Activated CD4-positive, alpha-beta T cell treated with anti-CD3 and anti-CD28 coated beads, Interleukin-2, amount 10 ng/mL, durations not matched to agents 7 days and 5 days (primary cell): Measurements from ENCODE around the gene TMEM214. TPM values are rescaled to one million over a fixed set of nuclear protein-coding genes. Genes with fewer than 3 reads are reported as not detected.

Experiments used
- CTCF ChIA-PET: fragments of 350-600 bp; sonication (Branson Sonifier 250); formaldehyde crosslinking; loops from one replicate; lab custom pipeline; 2021; ENCODE audit warnings: antibody characterized with exemption; lab: Charles Lee
- POLR2A ChIA-PET: fragments of 350-600 bp; sonication (Branson Sonifier 250); formaldehyde crosslinking; loops from one replicate; lab custom pipeline; 2021; ENCODE audit warnings: antibody characterized with exemption; lab: Charles Lee
- DNase-seq: peaks from one replicate; pipeline ENCODE4 v3.0.0-alpha.2; 2020
- H3K27ac Mint-ChIP-seq: one replicate; pipeline ENCODE4 v1.8.0; 2021; ENCODE audit warnings: mild to moderate bottlenecking, moderate library complexity, mixed read lengths
- H3K27me3 Mint-ChIP-seq: one replicate; pipeline ENCODE4 v1.8.0; 2021; ENCODE audit warnings: mixed read lengths
- H3K36me3 Mint-ChIP-seq: one replicate; pipeline ENCODE4 v1.8.0; 2021; ENCODE audit warnings: low read depth, mixed read lengths
- H3K4me1 Mint-ChIP-seq: one replicate; pipeline ENCODE4 v1.8.0; 2021; ENCODE audit warnings: mixed read lengths
- H3K4me3 Mint-ChIP-seq: one replicate; pipeline ENCODE4 v1.8.0; 2021; ENCODE audit warnings: mild to moderate bottlenecking, moderate library complexity, mixed read lengths
- H3K9me3 Mint-ChIP-seq: one replicate; pipeline ENCODE4 v1.8.0; 2021; ENCODE audit warnings: mixed read lengths
- total RNA-seq, 2 experiments: library from RNA; stranded (reverse); gene quantifications; one replicate each; pipeline ENCODE4 v1.2.3, GENCODE V29; 2021

TMEM214 gene
- total RNA-seq, 2 experiments from 2014 or later: 73.2 to 77.1 TPM

GRCh38 chr2:27014771-27015433 lies 17.9 kb upstream of the TMEM214 start:
- ChIA-PET CTCF (interaction anchor here (0.5 to 3.5 kb wide), 3 partner anchors 46 to 966 kb away, joined by 3 to 40 read pairs (median 4); no protein-coding TSS in a partner anchor), POLR2A (no interaction called here)
- Mint-ChIP-seq H3K9me3 (no peaks in the 10 kb centered on the region), H3K36me3 (no peaks in the 10 kb centered on the region), H3K4me3 (no peak overlapping the region), H3K27me3 (peaks cover 2% of the 10 kb centered on the region), H3K4me1 (peaks cover 9% of the 10 kb centered on the region), H3K27ac (no peak overlapping the region)
- DNase-seq: no peak

- H3K9me3 Mint-ChIP-seq: no peaks in the 10 kb centered on the region
- no peaks in the 10 kb centered on the region for H3K27me3 Mint-ChIP-seq
- H3K4me1 Mint-ChIP-seq: peaks cover 5% of the 10 kb centered on the region
- H3K4me3 Mint-ChIP-seq: no peak overlapping the region
- POLR2A ChIA-PET: interaction anchor here (0.6 kb wide), 1 partner anchor 23 kb away, joined by 3 read pairs; no protein-coding TSS in a partner anchor
- peak; percentile 61 for DNase-seq
- no peaks in the 10 kb centered on the region for H3K36me3 Mint-ChIP-seq
- H3K27ac Mint-ChIP-seq: no peak overlapping the region
- CTCF ChIA-PET: interaction anchor here (0.6 to 3.5 kb wide), 26 partner anchors 9 to 1291 kb away, joined by 3 to 40 read pairs (median 4); no protein-coding TSS in a partner anchor
Observed at GRCh38 chr2:27016801-27017325, 15.9 kb upstream of the TMEM214 start.

- H3K36me3 Mint-ChIP-seq: no peaks in the 10 kb centered on the region
- no peaks in the 10 kb centered on the region for H3K9me3 Mint-ChIP-seq
- H3K27ac Mint-ChIP-seq: no peak overlapping the region
- CTCF ChIA-PET: interaction anchor here (0.6 to 3.5 kb wide), 3 partner anchors 56 to 271 kb away, joined by 3 to 40 read pairs (median 4); no protein-coding TSS in a partner anchor
- peaks cover 5% of the 10 kb centered on the region for H3K4me1 Mint-ChIP-seq
- H3K27me3 Mint-ChIP-seq: no peaks in the 10 kb centered on the region
- POLR2A ChIA-PET: interaction anchor here (0.6 kb wide), 1 partner anchor 42 kb away, joined by 3 read pairs; no protein-coding TSS in a partner anchor
- DNase-seq: no peak
- no peak overlapping the region for H3K4me3 Mint-ChIP-seq
Observed at GRCh38 chr2:27018142-27018541, 14.6 kb upstream of the TMEM214 start.

- H3K27me3 Mint-ChIP-seq: no peaks in the 10 kb centered on the region
- no peak for DNase-seq
- H3K4me3 Mint-ChIP-seq: no peak overlapping the region
- no peak overlapping the region for H3K27ac Mint-ChIP-seq
- ChIA-PET CTCF (no interaction called here), POLR2A (no interaction called here)
- no peaks in the 10 kb centered on the region for H3K9me3 Mint-ChIP-seq
- no peaks in the 10 kb centered on the region for H3K36me3 Mint-ChIP-seq
- peaks cover 5% of the 10 kb centered on the region for H3K4me1 Mint-ChIP-seq
Observed at GRCh38 chr2:27019459-27019858, 13.3 kb upstream of the TMEM214 start.

GRCh38 chr2:27019931-27020855 lies 12.6 kb upstream of the TMEM214 start:
- H3K4me1 Mint-ChIP-seq: peaks cover 5% of the 10 kb centered on the region
- CTCF ChIA-PET: no interaction called here
- no peak overlapping the region for H3K4me3 Mint-ChIP-seq
- H3K36me3 Mint-ChIP-seq: no peaks in the 10 kb centered on the region
- no peak overlapping the region for H3K27ac Mint-ChIP-seq
- no peaks in the 10 kb centered on the region for H3K9me3 Mint-ChIP-seq
- no peaks in the 10 kb centered on the region for H3K27me3 Mint-ChIP-seq
- POLR2A ChIA-PET: no interaction called here
- no peak for DNase-seq

GRCh38 chr2:27021253-27022049 lies 11.3 kb upstream of the TMEM214 start:
- DNase-seq: no peak
- Mint-ChIP-seq H3K4me3 (no peak overlapping the region), H3K27ac (no peak overlapping the region), H3K27me3 (no peaks in the 10 kb centered on the region), H3K4me1 (no peaks in the 10 kb centered on the region), H3K9me3 (no peaks in the 10 kb centered on the region), H3K36me3 (no peaks in the 10 kb centered on the region)
- CTCF ChIA-PET: interaction anchor here (0.7 to 1.6 kb wide), 2 partner anchors 18 to 46 kb away, joined by 3 to 5 read pairs; no protein-coding TSS in a partner anchor
- POLR2A ChIA-PET: no interaction called here

GRCh38 chr2:27023740-27024139 lies 9.0 kb upstream of the TMEM214 start:
- CTCF ChIA-PET: no interaction called here
- Mint-ChIP-seq H3K27me3 (no peaks in the 10 kb centered on the region), H3K4me3 (no peak overlapping the region), H3K9me3 (no peaks in the 10 kb centered on the region), H3K27ac (no peak overlapping the region), H3K36me3 (peaks cover 1% of the 10 kb centered on the region), H3K4me1 (peaks cover 5% of the 10 kb centered on the region)
- POLR2A ChIA-PET: interaction anchor here (0.7 kb wide), 1 partner anchor 129 kb away, joined by 3 read pairs; no protein-coding TSS in a partner anchor
- no peak for DNase-seq

GRCh38 chr2:27024188-27024587 lies 8.6 kb upstream of the TMEM214 start:
- no peaks in the 10 kb centered on the region for H3K9me3 Mint-ChIP-seq
- ChIA-PET CTCF (interaction anchor here (0.7 to 1.9 kb wide), 2 partner anchors 12 to 63 kb away, joined by 5 to 7 read pairs; no protein-coding TSS in a partner anchor), POLR2A (no interaction called here)
- no peak overlapping the region for H3K27ac Mint-ChIP-seq
- H3K27me3 Mint-ChIP-seq: no peaks in the 10 kb centered on the region
- H3K4me3 Mint-ChIP-seq: no peak overlapping the region
- peaks cover 7% of the 10 kb centered on the region for H3K4me1 Mint-ChIP-seq
- no peak for DNase-seq
- peaks cover 1% of the 10 kb centered on the region for H3K36me3 Mint-ChIP-seq

GRCh38 chr2:27024812-27025211 lies 8.0 kb upstream of the TMEM214 start:
- no peaks in the 10 kb centered on the region for H3K27me3 Mint-ChIP-seq
- ChIA-PET CTCF (interaction anchor here (0.7 to 1.9 kb wide), 3 partner anchors 13 to 279 kb away, joined by 5 to 7 read pairs (median 7); no protein-coding TSS in a partner anchor), POLR2A (no interaction called here)
- H3K9me3 Mint-ChIP-seq: no peaks in the 10 kb centered on the region
- peaks cover 1% of the 10 kb centered on the region for H3K36me3 Mint-ChIP-seq
- peaks cover 11% of the 10 kb centered on the region for H3K4me1 Mint-ChIP-seq
- no peak for DNase-seq
- H3K27ac Mint-ChIP-seq: no peak overlapping the region
- H3K4me3 Mint-ChIP-seq: no peak overlapping the region

- no peak for DNase-seq
- ChIA-PET POLR2A (no interaction called here), CTCF (interaction anchor here (1.4 to 2.0 kb wide), 3 partner anchors 9 to 278 kb away, joined by 5 to 7 read pairs (median 7); no protein-coding TSS in a partner anchor)
- Mint-ChIP-seq H3K27me3 (no peaks in the 10 kb centered on the region), H3K36me3 (peaks cover 4% of the 10 kb centered on the region), H3K4me3 (no peak overlapping the region), H3K27ac (no peak overlapping the region), H3K9me3 (no peaks in the 10 kb centered on the region), H3K4me1 (peaks cover 14% of the 10 kb centered on the region)
Observed at GRCh38 chr2:27025281-27025800, 7.4 kb upstream of the TMEM214 start.

- Mint-ChIP-seq H3K9me3 (no peaks in the 10 kb centered on the region), H3K4me1 (peaks cover 20% of the 10 kb centered on the region), H3K27me3 (no peaks in the 10 kb centered on the region), H3K4me3 (no peak overlapping the region), H3K36me3 (peaks cover 5% of the 10 kb centered on the region), H3K27ac (no peak overlapping the region)
- POLR2A ChIA-PET: no interaction called here
- DNase-seq: no peak
- CTCF ChIA-PET: interaction anchor here (1.4 to 2.0 kb wide), 3 partner anchors 9 to 277 kb away, joined by 5 to 7 read pairs (median 7); no protein-coding TSS in a partner anchor
Observed at GRCh38 chr2:27025861-27026851, 6.6 kb upstream of the TMEM214 start.
